H9 (cell line): ENCODE measurements around the gene PEDS1. TPM values are rescaled to one million over a fixed set of nuclear protein-coding genes. Genes with fewer than 3 reads are reported as not detected.

Experiments used
- DNase-seq: peaks from one replicate; pipeline ENCODE4 v3.0.0-alpha.2; 2017
- H2AFZ ChIP-seq: one replicate; pipeline ENCODE4 v1.6.1; 2013; ENCODE audit warnings: mild to moderate bottlenecking, low read length, control low read depth, moderate library complexity
- H2AK5ac ChIP-seq: 2 replicates; pipeline ENCODE4 v1.6.1; 2013; ENCODE audit warnings: low read length, control low read depth, mixed read lengths; ENCODE audit not compliant: insufficient read length
- H2BK120ac ChIP-seq: one replicate; pipeline ENCODE4 v1.6.1; 2013; ENCODE audit warnings: low read depth, mild to moderate bottlenecking, low read length, control low read depth, inconsistent platforms; ENCODE audit not compliant: poor library complexity, severe bottlenecking
- H2BK12ac ChIP-seq: 2 replicates; pipeline ENCODE4 v1.6.1; 2013; ENCODE audit warnings: low read length, control low read depth, mixed read lengths, low read depth; ENCODE audit not compliant: insufficient read length
- H2BK15ac ChIP-seq: 2 replicates; pipeline ENCODE4 v1.6.1; 2013; ENCODE audit warnings: low read depth, low read length, control low read depth
- H2BK20ac ChIP-seq: one replicate; pipeline ENCODE4 v1.6.1; 2013; ENCODE audit warnings: low read depth, mild to moderate bottlenecking, low read length, control low read depth, inconsistent platforms; ENCODE audit not compliant: poor library complexity, severe bottlenecking
- H2BK5ac ChIP-seq: 2 replicates; pipeline ENCODE4 v1.6.1; 2013; ENCODE audit warnings: low read length, control low read depth, mixed read lengths; ENCODE audit not compliant: insufficient read length
- H3K14ac ChIP-seq: 2 replicates; pipeline ENCODE4 v1.6.1; 2013; ENCODE audit warnings: low read length, control low read depth; ENCODE audit not compliant: insufficient read depth
- H3K18ac ChIP-seq: 2 replicates; pipeline ENCODE4 v1.6.1; 2013; ENCODE audit warnings: low read depth, mild to moderate bottlenecking, mixed read lengths, low read length, control low read depth; ENCODE audit not compliant: insufficient read length
- H3K23ac ChIP-seq: 2 replicates; pipeline ENCODE4 v1.6.1; 2013; ENCODE audit warnings: low read length, control low read depth, mixed read lengths, low read depth; ENCODE audit not compliant: insufficient read length
- H3K23me2 ChIP-seq: 2 replicates; pipeline ENCODE4 v1.6.1; 2013; ENCODE audit warnings: low read depth, mild to moderate bottlenecking, mixed read lengths, low read length, control low read depth; ENCODE audit not compliant: insufficient read length, poor library complexity, severe bottlenecking
- H3K27ac ChIP-seq: 2 replicates; pipeline ENCODE4 v1.5.1; 2013; ENCODE audit warnings: low read length, control low read depth, mixed read lengths, low read depth; ENCODE audit not compliant: insufficient read length
- H3K27me3 ChIP-seq: 2 replicates; pipeline ENCODE4 v1.6.1; 2013; ENCODE audit warnings: low read length, control low read depth, inconsistent platforms; ENCODE audit not compliant: insufficient read depth
- H3K4ac ChIP-seq: 2 replicates; pipeline ENCODE4 v1.6.1; 2013; ENCODE audit warnings: low read depth, mild to moderate bottlenecking, control low read depth, inconsistent platforms, low read length, moderate library complexity
- H3K4me1 ChIP-seq: 2 replicates; pipeline ENCODE4 v1.6.1; 2013; ENCODE audit warnings: low read length, control low read depth, inconsistent platforms; ENCODE audit not compliant: insufficient read depth
- H3K4me2 ChIP-seq: 2 replicates; pipeline ENCODE4 v1.6.1; 2013; ENCODE audit warnings: low read length, control low read depth, mixed read lengths; ENCODE audit not compliant: insufficient read length, insufficient read depth
- H3K56ac ChIP-seq: 2 replicates; pipeline ENCODE4 v1.6.1; 2013; ENCODE audit warnings: low read depth, mild to moderate bottlenecking, mixed read lengths, low read length, control low read depth; ENCODE audit not compliant: insufficient read length
- H3K79me1 ChIP-seq: 2 replicates; pipeline ENCODE4 v1.6.1; 2013; ENCODE audit warnings: low read depth, mild to moderate bottlenecking, moderate library complexity, low read length, control low read depth, inconsistent platforms; ENCODE audit not compliant: insufficient read depth, poor library complexity, severe bottlenecking
- H3K79me2 ChIP-seq: 2 replicates; pipeline ENCODE4 v1.6.1; 2013; ENCODE audit warnings: low read length, control low read depth, inconsistent platforms; ENCODE audit not compliant: insufficient read depth
- H3K9ac ChIP-seq: 2 replicates; pipeline ENCODE4 v1.6.1; 2013; ENCODE audit warnings: low read length, control low read depth, mixed read lengths; ENCODE audit not compliant: insufficient read length; ENCODE audit errors: extremely low read depth
- H3K9me3 ChIP-seq: one replicate; pipeline ENCODE4 v1.6.1; 2013; ENCODE audit warnings: low read depth, low read length, inconsistent platforms; ENCODE audit not compliant: control insufficient read depth
- H3T11ph ChIP-seq: one replicate; pipeline ENCODE4 v1.6.1; 2013; ENCODE audit warnings: mild to moderate bottlenecking, low read length, control low read depth, inconsistent platforms
- H4K20me1 ChIP-seq: one replicate; pipeline ENCODE4 v1.6.1; 2013; ENCODE audit not compliant: control insufficient read depth, insufficient read length, insufficient read depth
- H4K5ac ChIP-seq: 2 replicates; pipeline ENCODE4 v1.6.1; 2013; ENCODE audit warnings: low read depth, mild to moderate bottlenecking, mixed read lengths, low read length, control low read depth; ENCODE audit not compliant: insufficient read length
- H4K8ac ChIP-seq: replicated peaks from 2 replicates; pipeline ENCODE4 v1.6.1; 2013; ENCODE audit warnings: low read length, control low read depth, mixed read lengths, low read depth; ENCODE audit not compliant: insufficient read length
- H4K91ac ChIP-seq: 2 replicates; pipeline ENCODE4 v1.6.1; 2013; ENCODE audit warnings: low read depth, mild to moderate bottlenecking, moderate library complexity, mixed read lengths, low read length, control low read depth; ENCODE audit not compliant: insufficient read length
- H3K27ac Mint-ChIP-seq, 3 experiments: 2 replicates in 2 of 3; 3 replicates in 1 of 3; pipeline ENCODE4 v1.8.0; 2020 to 2021; ENCODE audit warnings: mixed read lengths in 3 of 3, mild to moderate bottlenecking in 1 of 3, moderate library complexity in 1 of 3
- H3K27me3 Mint-ChIP-seq: 2 replicates; pipeline ENCODE4 v1.8.0; 2021; ENCODE audit warnings: low read depth, mild to moderate bottlenecking, moderate library complexity, mixed read lengths
- H3K36me3 Mint-ChIP-seq, 3 experiments: 2 replicates in 2 of 3; 3 replicates in 1 of 3; pipeline ENCODE4 v1.8.0; 2020 to 2021; ENCODE audit warnings: low read depth in 3 of 3, mixed read lengths in 3 of 3; ENCODE audit not compliant: insufficient read depth in 1 of 3
- H3K4me1 Mint-ChIP-seq, 2 experiments: 2 replicates each; pipeline ENCODE4 v1.8.0; 2020; ENCODE audit warnings: mixed read lengths in 2 of 2
- H3K4me3 Mint-ChIP-seq, 2 experiments: 2 replicates in 1 of 2; 3 replicates in 1 of 2; pipeline ENCODE4 v1.8.0; 2020 to 2021; ENCODE audit warnings: mild to moderate bottlenecking in 2 of 2, mixed read lengths in 2 of 2, moderate library complexity in 1 of 2
- H3K9me3 Mint-ChIP-seq, 2 experiments: 2 replicates in 1 of 2; 3 replicates in 1 of 2; pipeline ENCODE4 v1.8.0; 2020; ENCODE audit warnings: mild to moderate bottlenecking in 2 of 2, mixed read lengths in 2 of 2, moderate library complexity in 1 of 2
- CTCF ChIP-seq: fragments of 200-600 bp; sonication (generic); conservative IDR thresholded peaks from 3 replicates; pipeline ENCODE4 v1.8.0; 2021; ENCODE audit warnings: antibody characterized with exemption, mild to moderate bottlenecking
- WGBS: extraction: QIAGEN DNeasy Blood & Tissue Kit; methylation state at CpG from one replicate; pipeline ENCODE4 v1.1.7; 2013; ENCODE audit warnings: missing lambda C conversion rate, low lambda C conversion rate, mixed read lengths; ENCODE audit not compliant: insufficient read length; ENCODE audit errors: extremely low coverage; 5-methylcytosine and 5-hydroxymethylcytosine counted together
- long read RNA-seq: library from polyadenylated mRNA; unstranded; transcript quantifications from one replicate; pipeline ENCODE4 v2.0.0, GENCODE V29; 2020
- total RNA-seq: library from RNA; stranded (reverse); gene quantifications from 2 replicates; pipeline ENCODE4 v1.2.1, GENCODE V29; 2021

Gene PEDS1
- 29.3 and 32.4 TPM in 2 replicates for total RNA-seq
- long read RNA-seq, full-length matches to known transcripts: 89 of 112 reads
- long read RNA-seq, partial matches to known transcripts: 8 of 112 reads
- long read RNA-seq, other reads (novel, unspliced or antisense): 15 of 112 reads

DNA sequence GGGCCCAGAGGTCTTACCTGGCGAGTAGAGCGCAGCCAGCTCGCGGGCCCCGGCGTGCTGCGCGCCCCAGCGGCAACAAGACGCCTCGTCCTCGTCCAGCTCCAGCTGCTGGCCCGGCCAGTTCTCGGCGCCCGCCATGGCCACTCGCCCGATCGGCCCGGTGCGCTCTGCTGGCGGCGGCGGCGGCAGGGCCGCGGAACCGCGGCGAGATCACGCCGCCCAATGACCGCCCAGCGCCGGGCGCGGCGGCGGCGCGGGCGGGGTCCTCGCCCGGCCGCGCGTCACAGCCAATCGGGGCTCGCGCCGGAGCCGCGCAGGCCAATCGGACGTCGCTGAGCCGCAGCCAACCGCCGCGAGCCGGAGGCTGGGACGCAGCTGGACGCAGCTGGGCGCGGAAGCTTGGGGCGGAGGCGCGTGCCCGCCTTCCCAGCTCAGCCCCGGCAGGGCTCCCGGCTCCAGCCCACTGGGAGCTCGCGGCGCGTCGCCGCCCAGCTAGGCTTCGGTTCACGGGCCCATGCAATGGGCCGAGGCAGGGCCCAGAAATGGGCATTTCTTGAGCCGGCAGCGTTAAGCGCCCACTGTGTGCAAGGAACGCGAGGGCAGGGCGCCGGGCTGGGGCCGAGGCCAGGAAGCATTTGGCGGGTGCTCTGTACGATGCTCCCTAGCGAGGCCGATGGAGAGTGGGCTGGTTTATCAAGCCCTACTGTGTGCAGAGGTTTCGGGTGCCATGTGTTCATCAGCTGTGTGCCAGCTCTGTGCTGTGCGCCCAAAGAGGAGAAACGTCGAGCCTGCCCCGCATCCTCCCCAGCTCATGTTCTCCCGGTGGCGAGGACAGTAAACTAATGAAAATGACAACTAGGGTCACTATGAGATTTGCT is at the start of gene PEDS1:
Gene PEDS1 (minus strand): TSS at position 224 of the 878 bp plus-strand sequence. CDS start 86 bp downstream, at position 138.
- peak; percentile 88 for DNase-seq
- no peak within 1 kb of the TSS for H3K4ac ChIP-seq
- peak within 1 kb of the TSS; percentile 71 for H3K14ac ChIP-seq
- H2BK15ac ChIP-seq: no peak within 1 kb of the TSS
- peaks cover 7% of the 10 kb centered on the region; the same call in 1 of the 2 replicates for H3K79me2 ChIP-seq
- peak within 1 kb of the TSS; percentile 7 for H3K18ac ChIP-seq
- H3K9me3 ChIP-seq: no peaks in the 10 kb centered on the region
- no peak within 1 kb of the TSS for H2BK120ac ChIP-seq
- Mint-ChIP-seq H3K4me1 (peaks cover 29 to 41% of the 10 kb centered on the region in 2 experiments), H3K9me3 (no peaks in the 10 kb centered on the region), H3K27me3 (peaks cover 15% of the 10 kb centered on the region), H3K36me3 (peaks cover 10 to 18% (median 15%) of the 10 kb centered on the region in 3 experiments; a peak in 6 of 7 replicates), H3K27ac (peak within 1 kb of the TSS in 2 of 3 experiments; percentile 49 to 85; a peak in 2 of 7 replicates), H3K4me3 (peak within 1 kb of the TSS; percentile 81)
- H2AFZ ChIP-seq: no peak within 1 kb of the TSS
- H4K5ac ChIP-seq: no peak within 1 kb of the TSS
- no peak within 1 kb of the TSS for H2BK5ac ChIP-seq
- H3K4me2 ChIP-seq: peak within 1 kb of the TSS; percentile 87
- H3K4me1 ChIP-seq: peaks cover 13% of the 10 kb centered on the region; the same call in 1 of the 2 replicates
- H2BK12ac ChIP-seq: peak within 1 kb of the TSS; percentile 7
- H3K56ac ChIP-seq: no peak within 1 kb of the TSS
- H3K27ac ChIP-seq: no peak within 1 kb of the TSS
- H2AK5ac ChIP-seq: no peak within 1 kb of the TSS
- peaks cover 8% of the 10 kb centered on the region for H3K23me2 ChIP-seq
- H4K8ac ChIP-seq: no peak within 1 kb of the TSS
- no peak within 1 kb of the TSS for H3T11ph ChIP-seq
- no CpG with 5 or more reads among the region's 99 CpGs for WGBS
- peak within 1 kb of the TSS; percentile 44 for H3K9ac ChIP-seq
- no peak within 1 kb of the TSS for H4K91ac ChIP-seq
- H2BK20ac ChIP-seq: no peak within 1 kb of the TSS
- H3K27me3 ChIP-seq: no peaks in the 10 kb centered on the region; the same call in 1 of the 2 replicates
- peaks cover 5% of the 10 kb centered on the region for H3K79me1 ChIP-seq
- TF ChIP-seq CTCF: no peak
- H3K23ac ChIP-seq: no peak within 1 kb of the TSS
- H4K20me1 ChIP-seq: no peaks in the 10 kb centered on the region
